ENCODE data around the gene CHST11.

GRCh38 chr12:104643819-104644669 is 187.3 kb downstream of the CHST11 start:
- no peak for TF ChIP-seq CTCF (IDR thresholded peaks at IDR 0.05; ENCODE audit: borderline replicate concordance, extremely low read depth, low read length, poor library complexity, severe bottlenecking)
- TF ChIP-seq EZH2 (IDR thresholded peaks at IDR 0.05; ENCODE audit: borderline replicate concordance, low read depth, low read length, severe bottlenecking): no peak

Data from DND-41 (cell line).